ENCODE results near the gene IQCK. TPM values are rescaled to one million over a fixed set of nuclear protein-coding genes. Genes with fewer than 3 reads are reported as not detected.

Gene IQCK
- total and polyA plus RNA-seq, 2 experiments from 2014 or later: 13.2 to 13.9 TPM

DNA sequence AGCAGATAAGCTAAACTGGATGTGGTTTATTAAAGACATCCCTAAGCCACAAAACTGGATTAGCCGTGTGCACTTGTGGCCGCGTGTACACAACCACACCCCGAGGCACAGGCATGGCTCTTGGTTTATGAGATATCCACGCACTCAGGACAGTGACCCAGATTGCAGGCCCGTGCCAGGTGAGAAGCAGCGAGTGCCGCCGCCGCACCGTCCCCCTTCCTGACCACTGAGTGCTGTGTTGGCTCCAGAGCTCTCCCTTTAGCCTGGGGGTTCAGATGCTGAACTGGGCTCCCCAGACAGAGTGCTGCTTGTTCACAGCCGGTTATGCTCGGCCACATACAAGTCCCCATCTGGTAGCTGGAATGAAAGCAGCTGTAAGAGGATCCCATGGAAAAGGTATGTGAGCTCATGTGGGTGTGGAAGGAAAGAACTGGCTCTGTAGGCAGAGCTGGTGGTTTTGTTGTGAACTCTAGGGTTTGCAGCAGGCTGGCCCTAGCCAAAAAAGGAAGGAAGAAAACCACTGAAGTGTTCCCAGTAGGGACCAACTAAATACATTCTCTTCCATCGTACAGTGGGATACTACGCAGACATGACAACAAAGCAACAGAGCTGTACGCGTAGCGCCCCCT lies 29.6 kb upstream of the IQCK start:
- Histone ChIP-seq H3K27ac (no peak overlapping the region), H3K27me3 (no peaks in the 10 kb centered on the region), H3K4me1 (ENCODE audit: low read depth) (no peaks in the 10 kb centered on the region), H3K9me3 (ENCODE audit: low read depth) (no peaks in the 10 kb centered on the region), H3K36me3 (peaks cover 2% of the 10 kb centered on the region), H3K4me3 (no peak overlapping the region)
- TF ChIP-seq CTCF (IDR thresholded peaks at IDR 0.05; ENCODE audit: low read depth, low read length): no peak
- no peak for DNase-seq (ENCODE audit: low read depth in 1 of 2, low spot score in 1 of 2)

DNA sequence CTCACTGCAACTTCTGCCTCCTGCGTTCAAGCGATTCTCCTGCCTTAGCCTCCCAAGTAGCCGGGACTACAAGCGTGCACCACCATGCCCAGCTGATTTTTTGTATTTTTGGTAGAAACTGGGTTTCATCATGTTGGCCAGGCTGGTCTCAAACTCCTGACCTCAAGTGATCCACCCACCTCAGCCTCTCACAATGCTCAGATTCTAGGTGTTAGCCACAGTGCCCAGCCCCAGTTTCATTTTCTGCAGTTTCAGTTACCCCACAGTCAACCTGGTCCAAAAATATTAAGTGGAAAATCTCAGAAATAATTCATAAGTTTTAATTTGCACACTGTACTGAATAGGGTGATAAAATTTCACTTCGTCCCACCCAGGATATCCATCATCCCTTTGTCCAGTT lies 28.7 kb upstream of the IQCK start:
- TF ChIP-seq CTCF (IDR thresholded peaks at IDR 0.05; ENCODE audit: low read depth, low read length): no peak
- Histone ChIP-seq H3K27ac (no peak overlapping the region), H3K9me3 (ENCODE audit: low read depth) (no peaks in the 10 kb centered on the region), H3K4me1 (ENCODE audit: low read depth) (no peaks in the 10 kb centered on the region), H3K36me3 (peaks cover 2% of the 10 kb centered on the region), H3K27me3 (no peaks in the 10 kb centered on the region), H3K4me3 (no peak overlapping the region)
- no peak for DNase-seq (ENCODE audit: low read depth in 1 of 2, low spot score in 1 of 2)

DNA sequence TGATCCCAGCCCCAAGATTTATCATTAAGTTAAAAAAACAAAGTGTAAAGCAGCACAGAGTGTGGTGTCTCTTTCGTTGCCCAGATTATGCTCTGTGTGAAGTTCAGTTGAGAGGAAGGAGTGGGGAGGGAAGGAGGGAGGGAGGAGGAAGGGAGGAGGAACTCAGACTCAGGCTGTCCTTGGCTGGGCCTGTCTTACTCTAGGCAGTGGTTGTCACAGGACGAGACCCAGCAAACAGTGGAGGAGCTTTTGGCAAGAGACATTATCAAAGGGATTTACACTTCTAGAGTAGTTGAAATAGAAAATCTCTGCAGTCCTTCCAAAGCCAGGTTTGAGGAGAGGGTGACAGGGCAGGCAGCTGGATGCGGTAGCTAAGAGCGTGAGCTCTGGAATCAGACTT lies 27.9 kb upstream of the IQCK start:
- Histone ChIP-seq H3K36me3 (no peaks in the 10 kb centered on the region), H3K4me3 (no peak overlapping the region), H3K4me1 (ENCODE audit: low read depth) (no peaks in the 10 kb centered on the region), H3K27ac (no peak overlapping the region), H3K9me3 (ENCODE audit: low read depth) (no peaks in the 10 kb centered on the region), H3K27me3 (no peaks in the 10 kb centered on the region)
- TF ChIP-seq CTCF (IDR thresholded peaks at IDR 0.05; ENCODE audit: low read depth, low read length): no peak
- peak in 1 of 2 donors; percentile 22 for DNase-seq (ENCODE audit: low read depth in 1 of 2, low spot score in 1 of 2)

DNA sequence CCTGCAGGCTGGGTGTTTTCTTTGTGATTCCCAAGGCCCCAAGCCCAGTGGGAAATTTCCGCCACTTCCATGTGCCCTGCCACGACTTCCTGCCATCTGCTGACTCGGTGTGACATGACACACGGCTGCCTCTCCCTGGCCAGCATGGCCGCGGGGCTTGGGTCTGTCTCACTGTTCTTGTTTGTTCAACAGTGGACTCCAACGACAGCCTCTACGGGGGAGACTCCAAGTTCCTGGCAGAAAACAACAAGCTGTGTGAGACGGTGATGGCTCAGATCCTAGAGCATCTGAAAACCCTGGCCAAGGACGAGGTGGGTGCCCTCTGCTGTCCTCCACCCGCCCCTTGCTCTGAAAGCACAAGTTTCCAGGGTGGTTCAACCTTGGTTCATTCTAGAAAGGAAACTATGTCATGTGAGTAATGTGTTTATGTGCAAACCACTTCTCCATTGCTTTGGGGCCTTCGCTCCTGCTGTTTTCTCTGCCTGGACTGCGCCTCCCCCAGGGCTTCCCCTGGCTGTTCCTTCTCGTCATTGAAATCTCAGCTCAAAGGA lies 26.8 kb upstream of the IQCK start:
- no peaks in the 10 kb centered on the region for H3K27me3 ChIP-seq
- no peak for DNase-seq (ENCODE audit: low read depth in 1 of 2, low spot score in 1 of 2)
- no peak for TF ChIP-seq CTCF (IDR thresholded peaks at IDR 0.05; ENCODE audit: low read depth, low read length)
- H3K4me1 ChIP-seq (ENCODE audit: low read depth): no peaks in the 10 kb centered on the region
- no peaks in the 10 kb centered on the region for H3K9me3 ChIP-seq (ENCODE audit: low read depth)
- no peak overlapping the region for H3K4me3 ChIP-seq
- H3K36me3 ChIP-seq: no peaks in the 10 kb centered on the region
- H3K27ac ChIP-seq: no peak overlapping the region

- no peak overlapping the region for H3K27ac ChIP-seq
- no peaks in the 10 kb centered on the region for H3K9me3 ChIP-seq (ENCODE audit: low read depth)
- no peak for DNase-seq (ENCODE audit: low read depth in 1 of 2, low spot score in 1 of 2)
- H3K4me3 ChIP-seq: no peak overlapping the region
- H3K36me3 ChIP-seq: peaks cover 3% of the 10 kb centered on the region
- no peaks in the 10 kb centered on the region for H3K27me3 ChIP-seq
- no peak for TF ChIP-seq CTCF (IDR thresholded peaks at IDR 0.05; ENCODE audit: low read depth, low read length)
- H3K4me1 ChIP-seq (ENCODE audit: low read depth): no peaks in the 10 kb centered on the region
Observed at GRCh38 chr16:19694989-19695388, 23.1 kb upstream of the IQCK start.
